HS-5 (cell line): ENCODE measurements around the gene GP1BB.

Experiments used
- DNase-seq: peaks from one replicate; pipeline ENCODE4 v3.0.0-alpha.2; 2012; ENCODE audit warnings: low read depth

GP1BB gene

DNA sequence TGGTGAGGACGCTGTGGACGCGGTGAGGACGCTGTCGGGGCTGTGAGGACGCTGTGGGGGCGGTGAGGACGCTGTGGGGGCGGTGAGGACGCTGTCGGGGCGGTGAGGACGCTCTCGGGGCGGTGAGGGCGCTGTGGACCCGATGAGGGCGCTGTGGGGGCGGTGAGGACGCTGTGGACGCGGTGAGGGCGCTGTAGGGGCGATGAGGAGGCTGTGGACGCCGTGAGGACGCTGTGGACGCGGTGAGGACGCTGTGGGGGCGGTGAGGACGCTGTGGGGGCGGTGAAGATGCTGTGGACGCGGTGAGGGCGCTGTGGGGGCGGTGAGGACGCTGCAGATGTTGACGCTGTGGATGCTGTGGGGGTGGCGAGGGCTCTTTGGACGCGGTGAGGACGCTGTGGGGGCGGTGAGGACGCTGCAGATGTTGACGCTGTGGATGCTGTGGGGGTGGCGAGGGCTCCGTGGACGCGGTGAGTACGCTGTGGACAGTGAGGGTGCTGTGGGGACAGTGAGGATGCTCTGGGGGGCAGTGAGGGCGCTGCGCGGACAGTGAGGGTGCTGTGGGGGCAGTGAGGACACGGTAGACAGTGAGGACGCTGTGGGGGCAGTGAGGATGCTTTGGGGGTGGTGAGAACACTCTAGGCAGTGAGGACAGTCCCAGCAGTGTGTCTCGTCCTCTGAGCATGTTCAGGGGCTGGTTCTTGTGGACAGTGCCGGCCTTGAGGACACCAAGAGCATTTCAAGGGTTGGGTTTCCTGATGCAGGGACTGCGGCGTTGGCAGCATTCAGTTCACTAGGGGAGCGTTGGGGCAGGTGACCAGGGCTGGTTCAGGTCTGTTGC lies 4.2 kb downstream of the GP1BB start:
- no peak for DNase-seq

DNA sequence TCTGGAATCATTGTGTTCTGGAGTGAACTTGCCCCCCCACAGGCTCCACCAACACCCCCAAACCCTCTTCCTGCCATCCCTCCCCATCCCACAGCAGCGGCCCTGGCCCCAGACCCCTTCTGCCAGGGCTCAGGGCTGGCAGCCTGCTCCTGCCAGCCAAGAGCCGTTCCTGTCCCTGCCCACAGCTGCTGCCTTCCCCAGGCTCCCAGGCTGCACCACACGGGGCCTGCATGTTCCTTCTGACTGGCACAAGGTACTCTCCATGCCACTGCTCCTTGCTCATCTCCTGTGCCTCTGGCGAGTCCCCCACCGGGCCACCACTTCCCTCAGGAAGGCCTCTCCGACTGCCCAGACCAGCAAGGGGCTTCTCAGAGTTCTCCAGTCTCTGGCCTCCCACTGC lies 4.9 kb downstream of the GP1BB start:
- no peak for DNase-seq

GRCh38 chr22:19728836-19729235 lies 5.5 kb downstream of the GP1BB start:
- no peak for DNase-seq

GRCh38 chr22:19729507-19729906 lies 6.2 kb downstream of the GP1BB start:
- DNase-seq: no peak

- DNase-seq: no peak
Measured at GRCh38 chr22:19730198-19730597, 6.9 kb downstream of the GP1BB start.

DNA sequence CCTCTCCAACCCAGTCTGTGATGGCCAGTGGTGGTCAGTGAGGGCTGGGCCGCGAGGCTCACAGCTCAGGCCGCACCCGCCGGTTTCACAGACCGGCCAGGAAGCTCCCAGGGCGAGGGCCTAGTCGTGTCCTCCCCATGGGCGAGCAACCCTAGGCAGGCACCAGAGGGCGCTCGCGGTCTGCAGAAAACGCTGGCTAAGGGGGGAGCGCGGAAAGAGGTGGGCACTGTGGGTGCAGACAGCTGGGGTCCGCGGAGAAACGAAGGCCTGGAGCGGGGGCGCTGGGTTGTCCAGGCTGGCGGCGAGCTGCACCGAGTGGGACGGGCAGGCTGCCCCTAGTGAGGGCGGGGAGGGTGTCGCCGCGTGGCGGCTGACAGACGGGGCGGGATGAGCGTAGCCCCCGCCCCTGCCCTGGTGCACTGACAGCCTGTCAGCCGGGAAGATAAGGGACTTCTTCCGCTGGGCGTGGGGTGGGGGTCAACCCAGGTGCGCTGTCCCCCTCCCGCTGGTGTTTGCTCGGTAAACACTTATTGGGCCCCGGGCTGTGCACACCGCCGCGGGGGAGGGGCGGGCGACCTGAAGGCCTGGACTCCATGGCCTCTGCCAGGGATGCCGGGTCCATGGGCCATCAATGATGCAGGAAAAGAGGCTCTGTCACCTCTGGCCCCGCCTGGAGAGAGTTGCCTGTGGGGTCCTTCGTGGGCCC lies 7.5 kb downstream of the GP1BB start:
- DNase-seq: peak; percentile 42

DNA sequence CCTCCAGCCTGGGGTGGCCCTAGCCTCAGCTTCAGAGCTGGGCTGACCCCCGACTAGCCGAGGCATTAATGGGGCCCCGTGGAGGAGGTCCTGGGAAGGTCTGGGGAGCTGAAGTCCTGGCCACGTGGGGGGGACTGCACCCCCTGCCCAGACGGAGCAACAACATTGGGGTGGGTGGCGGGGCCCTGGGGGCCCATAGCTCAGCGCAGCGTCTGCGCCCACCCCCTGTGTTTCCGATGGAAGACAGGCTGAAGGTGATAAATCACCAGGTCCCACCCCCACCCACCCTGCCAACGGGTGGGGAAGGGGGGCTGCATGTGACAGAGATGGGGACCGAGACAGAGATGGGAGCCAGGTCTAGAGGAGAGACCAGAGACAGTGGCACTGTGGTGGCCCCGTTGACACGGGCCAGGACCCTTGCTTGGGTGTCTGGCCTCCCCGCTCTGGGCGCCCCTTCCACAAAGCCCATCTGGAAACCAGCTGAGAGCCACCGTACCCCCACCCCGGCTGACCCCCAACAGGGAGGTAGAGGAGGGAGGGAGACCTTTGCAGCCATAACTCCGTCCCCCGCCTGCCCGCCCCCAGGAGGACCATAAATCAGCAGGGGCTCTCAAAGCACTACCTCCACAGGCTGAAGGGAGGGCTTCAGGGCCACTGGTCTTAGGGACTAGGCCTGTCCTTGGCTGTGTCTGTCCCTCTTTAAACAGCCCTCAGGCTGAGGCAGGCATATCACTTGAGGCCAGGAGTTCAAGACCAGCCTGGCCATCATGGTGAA lies 8.2 kb downstream of the GP1BB start:
- no peak for DNase-seq

GRCh38 chr22:19732403-19733113 lies 9.2 kb downstream of the GP1BB start:
- DNase-seq: no peak

DNA sequence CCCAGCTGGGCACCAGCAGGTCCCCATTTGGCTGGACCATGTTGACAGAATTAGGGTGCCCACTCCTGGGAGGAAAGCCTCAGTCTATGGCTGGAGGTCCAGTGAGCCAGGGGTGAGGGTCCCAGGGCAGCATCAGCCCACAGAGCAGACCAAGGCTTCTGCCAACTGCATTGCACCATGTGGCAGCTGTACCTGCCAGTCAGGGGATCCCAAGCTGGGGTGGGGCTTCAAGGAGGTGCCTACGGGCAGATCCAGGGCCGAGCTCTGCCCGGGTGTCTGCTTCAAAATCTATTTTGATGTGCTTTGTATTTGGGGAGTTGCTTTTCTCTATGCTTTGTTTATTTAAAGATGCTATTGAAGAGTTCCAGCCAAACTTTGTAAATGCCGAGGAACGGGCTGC lies 10.4 kb downstream of the GP1BB start:
- no peak for DNase-seq

DNA sequence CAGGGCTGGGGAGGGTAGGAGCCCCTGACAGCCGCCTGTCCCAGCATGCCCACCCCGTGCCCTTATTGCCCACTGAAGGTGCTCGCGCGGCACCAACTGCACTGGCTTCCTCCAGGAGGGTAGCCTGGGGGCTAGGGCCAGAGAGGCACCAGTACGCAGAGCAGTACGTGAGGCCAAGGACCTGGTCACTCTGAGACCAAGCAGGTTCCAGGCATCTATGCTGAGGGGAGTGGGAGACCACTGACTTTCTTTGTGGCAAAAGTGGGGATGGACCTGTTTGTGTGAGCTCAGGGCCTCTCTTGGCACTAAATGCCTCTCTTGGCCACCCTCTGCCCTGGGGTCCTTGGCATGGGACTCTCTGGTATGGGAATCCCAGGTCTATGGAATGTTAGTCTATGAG lies 10.8 kb downstream of the GP1BB start:
- no peak for DNase-seq

- no peak for DNase-seq
Measured at GRCh38 chr22:19734837-19735382, 11.6 kb downstream of the GP1BB start.

GRCh38 chr22:19735665-19736510 lies 12.5 kb downstream of the GP1BB start:
- no peak for DNase-seq

GRCh38 chr22:19737846-19738663 lies 14.7 kb downstream of the GP1BB start:
- no peak for DNase-seq

DNA sequence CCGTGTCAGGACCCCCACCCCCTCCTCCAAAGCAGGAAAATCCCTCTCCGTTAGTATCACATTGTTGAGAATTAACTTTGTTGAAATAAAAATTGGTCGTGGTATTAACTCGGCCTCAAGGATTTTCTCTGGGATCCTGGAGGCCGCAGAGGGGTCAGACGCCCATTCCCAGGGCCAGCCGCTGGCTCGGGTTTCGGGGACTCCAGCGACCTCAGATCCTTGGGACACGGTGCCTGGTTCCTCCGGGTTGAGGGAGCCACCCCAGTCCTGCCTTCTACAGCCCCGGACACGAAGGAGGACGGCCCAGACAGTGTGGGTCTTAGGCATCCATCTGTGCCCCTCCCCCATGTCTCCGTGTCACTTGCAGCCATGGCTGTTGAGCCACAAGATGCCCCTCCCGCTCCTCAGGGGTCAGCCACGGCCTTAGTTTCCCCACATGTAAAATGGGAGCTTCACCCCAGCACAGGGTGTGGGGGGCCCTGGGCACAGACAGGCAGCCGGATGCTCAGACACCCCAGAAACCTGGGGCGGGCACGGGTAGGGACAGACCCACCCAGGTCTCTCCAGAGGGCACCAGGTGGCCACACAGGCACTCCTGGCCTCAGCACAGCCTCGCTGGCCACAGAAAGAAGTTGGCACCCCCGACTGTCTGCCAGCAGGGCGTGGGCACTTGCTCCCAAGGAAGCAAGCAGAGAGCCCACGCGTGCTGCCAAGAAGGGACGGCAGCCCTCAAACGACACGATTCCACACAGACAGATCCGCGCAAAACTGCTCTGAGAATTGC lies 15.5 kb downstream of the GP1BB start:
- DNase-seq: no peak

DNA sequence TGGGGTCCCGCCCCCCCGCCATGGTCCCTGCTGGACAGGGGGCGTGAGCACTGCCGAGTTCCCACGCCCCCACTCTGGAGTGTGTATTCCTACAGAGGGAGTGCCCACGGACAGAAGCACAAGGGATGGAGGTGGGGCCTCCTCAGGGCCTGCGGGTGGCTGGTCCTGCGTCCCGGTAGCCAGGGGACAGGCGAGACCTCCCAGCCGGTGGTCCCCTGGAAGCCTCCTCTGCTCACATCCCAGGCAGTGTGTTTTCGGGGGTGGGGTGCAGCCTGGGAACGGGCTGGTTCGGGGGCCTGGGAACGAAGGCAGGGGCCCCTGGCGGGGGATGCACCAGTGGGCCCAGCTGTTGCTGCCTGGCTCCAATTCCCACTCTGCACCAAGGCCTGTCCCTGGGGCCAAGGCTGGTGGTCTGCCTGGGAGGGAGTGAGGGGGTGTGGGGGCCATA lies 16.1 kb downstream of the GP1BB start:
- DNase-seq: no peak

GRCh38 chr22:19739911-19740449 lies 16.6 kb downstream of the GP1BB start:
- DNase-seq: no peak

- DNase-seq: no peak
Measured at GRCh38 chr22:19740586-19740985, 17.2 kb downstream of the GP1BB start.

DNA sequence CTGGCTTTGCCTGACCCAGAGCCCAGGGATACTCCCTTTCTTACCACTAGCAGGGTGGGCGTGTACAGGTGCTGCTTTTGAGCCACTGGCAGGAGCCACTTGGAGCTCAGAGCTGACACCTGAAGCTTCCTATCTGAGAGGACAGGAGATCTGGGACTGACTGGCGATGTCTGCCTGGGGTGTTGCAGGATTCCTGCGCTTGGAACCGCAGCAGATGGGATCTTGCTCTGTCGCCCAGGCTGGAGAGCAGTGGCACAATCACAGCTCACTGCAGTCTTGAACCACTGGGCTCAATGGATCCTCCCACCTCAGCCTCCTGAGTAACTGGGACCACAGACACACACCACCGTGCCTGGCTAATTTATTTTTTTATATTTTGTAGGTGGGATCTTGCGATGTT lies 17.7 kb downstream of the GP1BB start:
- DNase-seq: no peak
